GM19023 (cell line): ENCODE results near the gene MARCKS.
A peak's percentile ranks its signal among the peaks of the same experiment; 100 is the strongest.

Experiments used
- ATAC-seq: cut with Tn5 transposase; IDR thresholded peaks from one replicate; pipeline ENCODE4 v1.9.1; 2021; ENCODE audit warnings: mild to moderate bottlenecking, moderate library complexity; ENCODE audit not compliant: unreplicated experiment

Gene MARCKS

DNA sequence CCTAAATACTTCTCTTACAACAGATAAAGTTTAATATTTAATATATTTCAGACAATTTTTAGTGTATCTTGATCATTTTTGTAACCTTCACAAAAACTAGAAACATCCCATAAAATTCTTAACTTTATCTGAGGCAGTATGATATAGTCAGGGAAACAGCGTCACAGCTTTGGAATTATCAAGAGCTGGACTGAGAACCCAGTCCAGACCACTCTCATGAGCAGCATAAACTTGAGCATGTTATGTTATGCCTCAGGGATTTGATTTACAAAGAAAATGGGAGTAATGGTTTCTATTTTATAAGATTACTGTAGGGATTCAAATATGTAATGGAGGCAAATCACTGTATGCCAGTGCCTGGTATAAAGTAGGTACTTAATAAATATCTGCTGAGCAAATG lies 8.3 kb upstream of the MARCKS start:
- no peak for ATAC-seq

- ATAC-seq, result no peak
Measured at GRCh38 chr6:113853252-113853651, 3.9 kb upstream of the MARCKS start.

GRCh38 chr6:113854531-113855499 lies 2.3 kb upstream of the MARCKS start:
- peak; percentile 12 for ATAC-seq

DNA sequence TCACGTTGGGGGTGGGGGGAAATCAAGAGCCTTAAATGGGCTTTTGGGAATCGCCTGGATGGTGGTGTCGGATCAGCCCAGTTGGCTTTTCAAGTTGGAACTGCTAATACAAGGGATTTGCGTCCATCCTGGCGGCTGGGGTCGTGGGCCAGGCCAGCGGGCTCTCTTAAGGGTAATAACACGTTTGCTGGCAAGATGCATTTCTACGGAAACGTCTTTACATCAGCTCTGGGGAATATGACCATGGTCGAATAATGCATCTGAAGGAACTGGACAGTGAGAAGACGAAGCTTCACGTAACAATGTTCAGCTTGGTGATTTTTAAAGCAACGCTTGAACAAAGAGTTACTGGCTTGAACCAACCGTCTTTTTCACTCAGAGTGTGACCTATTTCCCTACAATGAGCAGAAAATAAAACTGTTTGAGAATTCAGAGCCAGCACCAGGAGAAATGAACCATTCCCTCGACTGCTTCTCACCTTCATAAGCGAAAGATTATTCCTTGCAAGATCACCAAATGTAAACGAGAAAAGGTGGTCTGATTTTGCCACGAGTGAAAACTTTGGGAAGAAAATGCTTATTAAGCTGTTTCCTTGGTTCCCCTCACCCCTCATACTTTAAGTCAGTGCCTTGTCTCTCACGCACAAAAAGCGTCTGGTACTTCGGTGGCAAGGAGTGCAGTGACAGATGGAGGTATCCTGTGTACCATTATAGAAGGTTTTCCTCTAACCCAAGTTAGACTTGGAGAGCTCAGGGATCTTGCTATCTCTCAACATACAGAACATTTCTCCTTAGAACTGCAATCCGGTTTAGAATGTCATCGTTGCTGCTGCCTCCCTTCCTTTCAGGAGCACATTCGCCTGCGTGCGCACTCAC lies 1.4 kb upstream of the MARCKS start:
- no peak for ATAC-seq

- ATAC-seq, result no peak
Measured at GRCh38 chr6:113856375-113856624, 845 bp upstream of the MARCKS start.

DNA sequence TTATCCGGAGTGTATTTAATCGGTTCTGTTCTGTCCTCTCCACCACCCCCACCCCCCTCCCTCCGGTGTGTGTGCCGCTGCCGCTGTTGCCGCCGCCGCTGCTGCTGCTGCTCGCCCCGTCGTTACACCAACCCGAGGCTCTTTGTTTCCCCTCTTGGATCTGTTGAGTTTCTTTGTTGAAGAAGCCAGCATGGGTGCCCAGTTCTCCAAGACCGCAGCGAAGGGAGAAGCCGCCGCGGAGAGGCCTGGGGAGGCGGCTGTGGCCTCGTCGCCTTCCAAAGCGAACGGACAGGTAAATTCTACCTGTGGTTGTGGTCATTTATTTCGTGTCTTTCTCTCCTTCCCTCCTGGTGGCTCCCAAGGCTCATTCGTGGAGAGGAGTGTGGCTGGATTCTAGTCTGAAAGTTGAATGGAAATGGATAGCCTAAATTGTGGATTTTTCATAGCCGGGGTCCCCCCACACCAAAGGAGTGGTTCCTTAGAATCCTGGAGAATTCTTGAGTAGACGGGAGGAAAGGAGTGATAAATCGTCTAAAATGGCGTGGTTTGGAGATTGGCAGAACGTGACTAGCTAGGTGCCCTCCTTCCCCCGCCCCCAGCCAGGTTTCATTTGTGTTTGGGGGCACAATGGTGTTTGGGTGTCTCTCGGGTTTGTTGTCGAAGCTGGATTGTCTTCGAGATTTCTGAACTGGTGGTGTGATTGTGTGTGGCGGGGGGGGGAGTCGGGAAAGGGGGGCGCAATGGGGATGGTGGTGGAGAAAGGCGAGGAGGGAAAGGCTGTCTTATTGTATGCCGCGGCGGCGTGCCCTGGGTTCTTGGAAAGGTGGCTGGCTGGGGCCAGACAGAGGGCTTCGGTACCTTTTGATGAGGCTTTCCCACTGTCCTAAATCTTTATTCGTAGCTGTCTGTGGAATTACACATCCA lies 673 bp downstream of the MARCKS start:
- ATAC-seq, result peak; percentile 0

GRCh38 chr6:113858480-113859348 lies 1.6 kb downstream of the MARCKS start:
- ATAC-seq, result peak; percentile 83

DNA sequence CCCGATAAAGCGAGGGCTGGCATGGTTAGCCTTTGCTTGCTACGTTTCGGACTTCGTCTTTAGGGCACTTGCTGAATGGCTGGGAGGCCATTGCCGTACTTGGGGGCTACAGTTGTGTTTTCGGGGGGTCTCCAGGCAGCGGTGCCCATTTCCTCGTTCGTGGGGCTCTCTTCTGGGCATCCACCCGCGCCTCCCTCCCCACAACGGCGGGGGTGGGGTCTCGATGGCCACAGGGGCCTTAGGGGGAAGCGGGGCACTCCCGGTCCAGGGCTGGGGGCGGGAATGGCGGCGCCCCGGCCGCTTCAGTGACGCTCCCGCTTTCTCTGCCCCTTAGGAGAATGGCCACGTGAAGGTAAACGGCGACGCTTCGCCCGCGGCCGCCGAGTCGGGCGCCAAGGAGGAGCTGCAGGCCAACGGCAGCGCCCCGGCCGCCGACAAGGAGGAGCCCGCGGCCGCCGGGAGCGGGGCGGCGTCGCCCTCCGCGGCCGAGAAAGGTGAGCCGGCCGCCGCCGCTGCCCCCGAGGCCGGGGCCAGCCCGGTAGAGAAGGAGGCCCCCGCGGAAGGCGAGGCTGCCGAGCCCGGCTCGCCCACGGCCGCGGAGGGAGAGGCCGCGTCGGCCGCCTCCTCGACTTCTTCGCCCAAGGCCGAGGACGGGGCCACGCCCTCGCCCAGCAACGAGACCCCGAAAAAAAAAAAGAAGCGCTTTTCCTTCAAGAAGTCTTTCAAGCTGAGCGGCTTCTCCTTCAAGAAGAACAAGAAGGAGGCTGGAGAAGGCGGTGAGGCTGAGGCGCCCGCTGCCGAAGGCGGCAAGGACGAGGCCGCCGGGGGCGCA lies 2.4 kb downstream of the MARCKS start:
- no peak for ATAC-seq

DNA sequence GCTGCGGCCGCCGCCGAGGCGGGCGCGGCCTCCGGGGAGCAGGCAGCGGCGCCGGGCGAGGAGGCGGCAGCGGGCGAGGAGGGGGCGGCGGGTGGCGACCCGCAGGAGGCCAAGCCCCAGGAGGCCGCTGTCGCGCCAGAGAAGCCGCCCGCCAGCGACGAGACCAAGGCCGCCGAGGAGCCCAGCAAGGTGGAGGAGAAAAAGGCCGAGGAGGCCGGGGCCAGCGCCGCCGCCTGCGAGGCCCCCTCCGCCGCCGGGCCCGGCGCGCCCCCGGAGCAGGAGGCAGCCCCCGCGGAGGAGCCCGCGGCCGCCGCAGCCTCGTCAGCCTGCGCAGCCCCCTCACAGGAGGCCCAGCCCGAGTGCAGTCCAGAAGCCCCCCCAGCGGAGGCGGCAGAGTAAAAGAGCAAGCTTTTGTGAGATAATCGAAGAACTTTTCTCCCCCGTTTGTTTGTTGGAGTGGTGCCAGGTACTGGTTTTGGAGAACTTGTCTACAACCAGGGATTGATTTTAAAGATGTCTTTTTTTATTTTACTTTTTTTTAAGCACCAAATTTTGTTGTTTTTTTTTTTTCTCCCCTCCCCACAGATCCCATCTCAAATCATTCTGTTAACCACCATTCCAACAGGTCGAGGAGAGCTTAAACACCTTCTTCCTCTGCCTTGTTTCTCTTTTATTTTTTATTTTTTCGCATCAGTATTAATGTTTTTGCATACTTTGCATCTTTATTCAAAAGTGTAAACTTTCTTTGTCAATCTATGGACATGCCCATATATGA lies 3.2 kb downstream of the MARCKS start:
- ATAC-seq, result no peak

GRCh38 chr6:113862112-113862511 lies 5.0 kb downstream of the MARCKS start:
- no peak for ATAC-seq

GRCh38 chr6:113870917-113871316 lies 13.8 kb downstream of the MARCKS start:
- no peak for ATAC-seq

DNA sequence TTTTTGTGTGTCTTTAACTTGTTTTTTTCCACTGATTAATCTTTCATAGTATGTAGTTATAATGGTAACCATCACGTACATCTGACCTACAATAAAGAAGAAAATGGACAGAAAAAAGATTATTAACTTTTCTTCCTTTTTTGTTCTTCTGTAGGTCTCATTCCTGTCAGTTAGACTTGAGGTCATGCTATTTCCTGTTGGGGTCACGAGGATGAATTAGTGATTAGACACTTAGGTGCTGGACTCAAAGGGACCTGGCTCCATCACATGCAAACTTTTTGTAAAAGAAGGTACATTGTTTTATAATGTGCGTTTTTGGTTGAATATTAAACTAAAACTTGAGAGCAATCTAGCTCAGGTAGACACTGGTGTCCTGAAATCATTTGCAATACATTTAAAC lies 14.8 kb downstream of the MARCKS start:
- no peak for ATAC-seq

DNA sequence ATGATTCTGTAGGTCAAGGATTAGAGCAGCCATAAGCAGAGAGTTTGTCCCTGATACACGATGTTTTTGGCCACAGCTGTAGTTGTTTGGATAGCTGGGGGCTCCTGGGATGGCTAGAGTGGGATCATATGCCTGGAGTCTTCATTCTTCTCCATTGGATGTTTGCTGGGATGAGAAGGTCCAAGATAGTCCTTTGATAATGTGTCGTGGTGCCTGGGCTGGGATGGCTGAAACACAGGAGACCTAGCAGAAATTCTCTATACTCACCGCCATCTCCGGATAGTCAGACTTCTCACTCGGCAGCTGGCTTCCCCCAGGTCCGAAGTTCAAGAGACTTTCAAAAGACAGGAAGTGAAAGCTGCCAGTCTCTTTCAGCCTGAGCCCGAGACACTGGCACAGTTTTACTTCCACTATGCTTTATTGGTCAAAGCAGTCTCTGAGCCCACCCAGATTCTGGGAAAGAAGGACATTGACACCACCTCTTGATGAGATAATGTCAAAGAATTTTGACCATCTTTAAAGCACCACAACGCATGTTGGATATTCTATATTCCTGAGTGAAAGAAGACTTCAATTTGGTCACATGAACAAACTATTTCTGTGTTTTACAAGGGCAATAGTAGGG lies 16.0 kb downstream of the MARCKS start:
- ATAC-seq, result peak; percentile 99

- no peak for ATAC-seq
Measured at GRCh38 chr6:113875470-113875869, 18.3 kb downstream of the MARCKS start.

DNA sequence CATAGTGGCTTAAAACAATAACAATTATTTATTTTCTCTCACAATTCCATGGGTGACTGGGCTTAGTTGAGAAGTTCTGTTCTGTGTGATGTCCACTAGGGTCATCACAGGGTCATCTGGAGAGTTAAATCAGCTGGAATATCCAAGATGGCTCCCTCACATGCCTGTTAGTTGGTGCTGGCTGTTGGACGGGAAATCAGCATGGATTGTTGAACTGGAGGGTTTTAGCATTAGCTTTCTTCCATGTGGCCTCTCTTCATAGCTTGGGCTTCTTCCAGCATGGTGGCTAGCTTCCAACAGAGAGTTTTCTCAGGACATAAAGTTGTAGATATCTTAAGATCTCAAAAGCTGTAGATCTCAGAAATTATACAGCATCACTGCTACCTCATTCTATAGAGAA lies 19.6 kb downstream of the MARCKS start:
- ATAC-seq, result no peak

GRCh38 chr6:113879186-113880096 lies 22.3 kb downstream of the MARCKS start:
- ATAC-seq, result peak; percentile 100

GRCh38 chr6:113881478-113881980 lies 24.4 kb downstream of the MARCKS start:
- ATAC-seq, result no peak
